Stimulated activated CD4-positive, alpha-beta T cell treated with anti-CD3 and anti-CD28 coated beads, Interleukin-15, amount 100 ng/mL, for 48 hours (primary cell): Measurements from ENCODE around the gene NDOR1.

Experiments used
- DNase-seq, 2 donors: peaks; one replicate each; pipeline ENCODE4 v3.0.0-alpha.2; 2020; ENCODE audit warnings: low read depth in 2 of 2

Gene NDOR1

DNA sequence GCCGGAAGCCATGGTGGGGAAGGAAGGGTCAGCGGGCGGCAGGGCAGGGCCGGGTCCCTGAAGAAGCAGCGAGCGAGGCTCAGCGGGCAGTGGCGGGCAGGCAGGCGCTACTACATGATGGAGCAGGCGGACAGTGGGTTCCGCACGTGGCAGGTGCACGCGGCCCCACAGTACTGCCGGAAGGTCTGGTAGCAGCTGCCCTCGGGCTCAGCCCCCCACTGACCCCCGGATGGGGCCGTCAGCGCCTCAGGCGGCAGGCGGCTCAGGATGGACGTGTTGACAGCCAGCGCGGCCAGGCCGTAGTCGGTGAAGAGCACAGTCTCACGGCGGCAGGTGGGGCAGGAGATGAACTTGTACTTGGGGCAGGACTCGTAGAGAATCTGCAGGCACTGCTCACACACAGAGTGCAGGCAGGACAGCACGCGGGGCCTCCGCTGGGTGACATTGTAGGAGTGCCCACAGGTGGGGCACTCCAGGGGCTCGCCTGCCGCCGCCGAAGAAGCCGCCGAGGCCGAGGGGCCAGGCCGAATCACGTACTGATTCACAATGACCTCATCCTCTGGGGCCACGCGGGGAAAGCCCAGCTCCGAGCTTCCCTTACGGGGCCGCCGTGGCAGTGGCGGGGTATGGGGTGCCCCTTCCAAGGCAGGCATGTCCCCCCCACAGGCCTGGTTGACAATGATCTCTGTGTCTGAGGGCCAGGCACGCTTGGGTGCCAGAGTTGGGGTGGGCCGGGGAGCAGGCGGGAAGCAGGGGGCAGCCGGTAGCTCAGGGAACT is 15.0 kb downstream of the NDOR1 start:
- no peak for DNase-seq

DNA sequence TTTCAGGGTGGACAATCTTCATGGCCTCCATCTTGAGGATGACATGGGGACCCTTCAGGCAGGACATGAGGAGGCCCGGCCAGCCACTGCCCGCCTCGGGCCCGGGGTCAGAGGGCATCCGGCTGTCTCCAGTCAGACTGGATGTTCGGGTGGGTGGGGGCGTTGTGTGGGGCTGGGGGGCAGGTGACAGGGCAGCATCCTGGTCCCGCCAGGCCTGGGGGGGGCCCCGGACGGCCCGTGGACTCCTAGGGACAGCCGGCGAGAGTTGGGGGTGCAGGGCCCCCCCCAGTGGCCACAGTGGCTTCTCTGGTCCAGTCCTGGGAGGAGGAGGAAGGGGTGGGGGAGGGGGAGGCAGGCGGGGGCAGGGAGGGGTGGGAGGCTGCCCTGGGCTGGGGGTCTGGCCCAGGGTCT is 15.6 kb downstream of the NDOR1 start:
- no peak for DNase-seq

DNA sequence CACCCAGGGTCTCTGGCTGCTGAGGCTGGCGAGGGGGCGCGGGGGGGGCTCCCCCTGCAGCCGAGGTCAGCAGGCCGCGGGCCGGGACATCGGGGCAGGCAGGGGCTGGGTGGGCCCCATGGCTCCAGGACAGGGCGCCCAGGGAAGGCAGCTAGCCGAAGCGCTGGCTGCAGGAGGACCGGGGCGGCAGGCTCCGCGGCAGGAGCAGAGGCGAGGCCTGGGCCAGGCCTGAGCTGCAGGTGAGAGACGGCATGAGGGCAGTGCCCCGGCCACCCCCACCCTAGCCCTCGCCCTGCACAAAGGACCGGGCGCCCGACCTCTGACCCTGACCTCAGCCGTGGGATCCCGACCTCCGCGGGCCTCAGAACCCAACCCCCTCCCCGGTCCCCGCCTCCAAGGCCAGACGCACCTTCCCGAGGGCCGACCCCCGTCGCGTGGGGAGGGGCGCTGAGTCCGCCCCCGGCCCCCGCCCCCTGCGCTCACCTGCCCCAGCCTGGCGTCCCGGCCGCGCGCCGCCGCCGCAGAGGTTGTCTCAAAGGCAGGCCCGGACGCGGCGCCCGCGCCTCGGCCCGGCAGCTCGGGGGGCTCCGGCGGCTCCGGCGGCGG is 16.1 kb downstream of the NDOR1 start:
- DNase-seq, result no peak

DNA sequence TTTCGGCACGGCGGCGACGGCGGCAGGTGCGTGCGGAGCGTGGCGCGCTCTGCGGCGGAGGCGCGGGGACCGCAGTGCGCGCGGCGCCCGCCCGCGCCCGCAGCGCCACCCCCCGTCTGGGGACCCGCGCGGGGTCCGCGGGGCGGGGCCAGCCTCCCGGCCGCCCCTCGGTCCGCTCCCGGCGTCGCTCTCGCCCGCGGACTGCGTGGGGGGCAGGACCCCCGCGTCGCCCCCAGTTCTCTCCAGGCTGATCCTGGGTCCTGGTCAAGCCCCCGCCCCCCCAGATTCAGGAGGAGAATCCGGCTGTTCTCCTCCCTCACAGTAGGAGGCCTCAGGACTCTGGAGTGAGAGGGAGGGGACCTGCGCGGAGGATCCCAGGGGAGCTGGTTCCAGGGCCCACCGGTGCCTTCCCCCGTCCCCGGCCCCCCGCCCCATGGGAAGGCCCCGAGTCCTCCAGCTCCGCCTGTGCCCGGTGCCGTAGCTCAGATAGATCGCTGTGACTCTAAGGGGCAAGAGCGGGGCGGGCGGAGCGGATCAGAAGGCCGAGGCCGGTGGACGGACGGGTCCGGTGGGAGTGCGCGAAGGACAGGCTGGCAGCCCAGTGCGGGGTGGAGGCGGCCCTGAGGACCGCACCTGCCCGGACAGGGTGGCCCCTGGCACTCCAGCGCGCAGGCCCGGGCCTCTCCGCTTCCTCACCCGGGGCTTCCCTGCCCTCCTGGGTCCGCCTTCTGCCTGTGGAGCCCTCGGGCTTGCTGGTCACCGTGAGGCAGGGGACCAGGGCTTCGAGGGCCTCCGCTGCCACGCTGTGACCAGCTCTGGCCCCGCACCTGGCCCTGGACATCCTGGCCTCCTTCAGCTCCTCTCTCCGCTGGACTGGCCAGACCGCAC is 16.9 kb downstream of the NDOR1 start, which contains the start of gene RNF208:
TSS of gene RNF208 (minus strand) at position 51 of the 888 bp plus-strand sequence. CDS start 1,028 bp downstream, outside the sequence.
- DNase-seq, result no peak

DNA sequence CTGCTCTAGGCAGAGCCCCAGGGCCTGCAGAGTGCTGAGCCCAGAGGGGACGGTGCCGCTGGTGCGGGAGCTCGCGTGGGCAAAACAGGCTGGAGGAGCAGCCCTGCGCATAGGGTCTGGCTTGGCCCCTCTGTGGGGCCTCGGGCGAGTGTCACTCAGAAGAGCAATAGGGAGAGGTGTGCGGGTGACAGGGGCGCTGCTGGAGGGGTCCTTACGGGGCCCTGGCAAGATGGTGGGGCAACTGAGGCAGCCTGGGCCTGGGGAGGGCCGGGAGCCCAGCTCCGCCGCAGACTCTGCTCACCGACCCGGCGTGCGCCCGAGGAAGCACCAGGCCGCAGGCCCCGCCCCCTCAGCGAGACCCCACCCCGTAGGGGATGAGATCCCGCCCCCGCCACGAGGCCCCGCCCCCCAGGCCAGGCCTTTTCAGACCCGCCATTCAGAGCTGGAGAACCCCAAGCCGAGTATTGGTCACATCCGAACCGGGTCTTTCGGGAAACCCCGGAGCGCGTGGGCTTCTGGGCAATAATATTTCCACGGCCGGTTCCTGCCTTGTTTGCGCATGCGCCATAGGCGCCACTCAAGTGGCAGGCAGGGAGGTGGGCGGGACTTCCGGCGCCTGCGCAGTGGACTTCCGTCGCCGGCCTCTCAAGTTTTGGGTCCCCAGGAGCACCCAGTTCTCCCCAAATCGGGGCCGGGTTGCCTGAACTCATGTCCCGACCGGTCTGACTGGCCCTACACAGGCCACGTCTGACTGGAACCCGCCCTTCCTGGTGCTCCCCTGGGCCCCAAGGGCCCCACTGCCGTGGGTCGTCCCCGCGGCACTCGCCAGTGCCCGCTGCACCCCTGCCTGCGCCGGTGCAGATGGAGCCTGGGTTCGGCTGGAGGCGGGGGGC is 17.8 kb downstream of the NDOR1 start:
- DNase-seq, result peak; percentile 98 to 99

DNA sequence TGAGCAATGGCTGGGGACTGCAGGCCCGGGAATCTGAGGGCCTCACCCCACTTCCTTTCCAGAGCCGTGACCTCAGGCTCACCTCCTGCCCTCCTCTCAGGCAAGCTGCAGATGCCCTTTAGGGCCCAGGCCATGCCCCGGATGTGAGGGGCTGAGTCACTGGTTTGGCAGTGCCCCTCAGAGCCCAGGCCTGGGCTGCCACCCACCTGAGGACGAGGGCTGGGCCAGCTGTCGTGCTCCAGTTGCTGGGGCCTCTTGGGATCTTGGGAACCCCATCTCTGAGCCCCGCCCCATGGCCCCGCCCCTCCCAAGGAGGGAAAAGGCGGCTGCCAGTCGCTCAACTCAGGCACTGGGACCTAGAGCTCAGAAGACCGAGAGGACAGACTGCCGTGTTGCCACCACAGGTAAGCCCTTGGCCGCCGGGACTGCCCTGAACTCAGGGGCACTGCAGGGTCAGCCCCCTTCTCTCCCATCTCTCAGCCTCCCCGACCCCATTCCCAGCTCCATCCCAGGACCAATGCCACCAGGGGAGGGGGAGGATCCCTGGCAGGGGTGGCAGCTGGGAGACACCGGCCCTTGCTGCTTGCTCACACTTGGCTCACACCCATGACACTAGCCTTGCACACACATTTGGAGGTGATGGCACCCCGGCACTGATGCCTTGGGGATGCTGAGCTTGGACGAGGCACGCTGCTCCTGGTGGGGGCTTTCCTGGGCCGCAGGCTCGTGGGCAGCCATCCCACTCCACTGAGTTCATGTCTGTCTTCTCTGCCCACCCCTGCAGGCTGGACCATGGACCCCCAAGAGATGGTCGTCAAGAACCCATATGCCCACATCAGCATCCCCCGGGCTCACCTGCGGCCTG is 19.6 kb downstream of the NDOR1 start, which contains the start of gene CYSRT1:
TSS of gene CYSRT1 (plus strand) at position 345 of the 865 bp plus-strand sequence. CDS start at position 793, 448 bp downstream.
- DNase-seq, result no peak

DNA sequence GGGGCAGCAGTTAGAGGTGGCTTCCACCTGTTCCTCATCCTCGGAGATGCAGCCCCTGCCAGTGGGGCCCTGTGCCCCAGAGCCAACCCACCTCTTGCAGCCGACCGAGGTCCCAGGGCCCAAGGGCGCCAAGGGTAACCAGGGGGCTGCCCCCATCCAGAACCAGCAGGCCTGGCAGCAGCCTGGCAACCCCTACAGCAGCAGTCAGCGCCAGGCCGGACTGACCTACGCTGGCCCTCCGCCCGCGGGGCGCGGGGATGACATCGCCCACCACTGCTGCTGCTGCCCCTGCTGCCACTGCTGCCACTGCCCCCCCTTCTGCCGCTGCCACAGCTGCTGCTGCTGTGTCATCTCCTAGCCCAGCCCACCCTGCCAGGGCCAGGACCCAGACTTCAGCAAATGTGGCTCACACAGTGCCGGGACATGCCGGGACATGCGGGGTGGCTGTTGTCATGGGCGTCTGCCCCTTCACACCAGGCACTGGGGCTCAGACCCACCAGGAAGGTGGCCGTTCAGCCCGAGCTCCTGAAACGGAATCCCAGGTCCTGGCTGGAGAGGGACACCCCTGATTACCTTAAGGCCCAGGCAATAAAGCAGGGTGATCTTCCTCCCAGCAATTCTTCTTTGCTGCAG is 20.3 kb downstream of the NDOR1 start:
- no peak for DNase-seq

DNA sequence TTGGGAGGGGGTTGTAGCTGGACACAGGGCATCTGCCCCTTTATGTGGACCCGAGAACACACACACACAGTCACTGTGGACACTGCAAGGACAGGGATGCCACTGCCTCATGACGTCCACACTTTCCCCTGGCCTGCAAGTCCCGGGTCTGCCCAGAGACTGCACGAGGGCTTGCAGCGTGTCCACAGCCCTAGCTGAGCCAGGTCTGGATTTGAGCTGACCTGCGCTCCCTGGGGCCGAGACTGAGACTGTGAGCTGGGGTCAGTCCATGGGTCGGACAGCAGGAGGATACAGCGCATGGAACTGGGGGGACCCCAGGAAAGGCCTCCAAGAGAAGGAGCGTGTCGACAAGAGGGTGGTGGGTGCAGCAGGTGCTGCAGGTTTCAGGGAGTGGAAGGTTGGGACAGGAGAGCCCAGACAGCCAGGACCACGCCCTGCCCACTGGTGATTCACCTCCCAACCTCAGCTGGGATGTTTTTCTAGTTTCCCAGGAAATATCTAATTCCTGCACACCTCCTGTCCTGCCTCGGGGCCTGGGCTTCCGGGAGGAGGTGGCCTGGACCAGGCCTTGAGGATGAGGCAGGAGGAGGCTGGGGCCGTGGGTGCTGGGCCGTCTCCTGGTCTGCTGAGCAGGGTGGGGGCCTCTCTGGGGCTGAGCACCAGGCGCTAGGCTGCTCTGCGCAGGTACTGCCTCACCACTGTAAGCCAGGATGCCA is 21.0 kb downstream of the NDOR1 start:
- no peak for DNase-seq

DNA sequence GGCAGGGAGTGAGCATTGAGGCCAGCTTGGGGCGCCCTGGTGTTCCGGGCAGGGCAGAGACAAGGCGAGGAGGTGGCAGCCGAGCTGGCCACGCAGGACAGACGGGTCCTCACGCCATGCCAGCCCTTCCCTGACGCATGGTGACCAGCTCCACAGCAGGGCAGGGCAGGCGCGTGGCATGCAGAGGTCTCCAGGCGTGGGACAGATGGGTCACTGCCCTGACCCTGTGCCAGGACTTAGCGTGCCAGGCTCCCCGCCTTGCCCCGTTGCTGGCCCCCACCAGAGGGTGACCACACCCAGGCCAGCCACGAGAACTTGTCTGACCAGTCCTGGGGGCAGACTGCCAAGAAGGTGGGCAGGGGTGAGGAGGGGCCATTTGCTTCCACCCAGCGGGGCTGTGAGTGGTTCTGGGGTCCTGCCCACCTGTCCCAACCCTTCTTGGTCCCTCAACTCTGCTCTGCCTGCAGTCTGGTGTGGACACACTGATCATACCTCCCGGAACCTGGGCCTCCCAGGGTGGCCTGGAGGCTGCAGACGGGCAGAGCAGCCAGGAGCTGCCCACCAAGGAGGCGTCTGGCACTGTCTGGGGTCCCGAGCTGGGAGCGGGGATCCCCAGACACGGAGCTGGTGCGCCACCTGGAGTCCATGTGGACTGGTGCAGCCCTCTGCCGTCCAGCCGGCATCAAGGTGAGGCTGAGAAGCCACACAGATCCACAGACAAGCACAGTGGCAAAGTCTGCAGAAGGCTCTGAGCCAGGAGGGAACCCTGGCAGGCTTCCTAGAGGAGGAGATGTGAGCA is 21.8 kb downstream of the NDOR1 start, which contains the start of gene RNF224:
TSS of gene RNF224 (plus strand) at position 449 of the 799 bp plus-strand sequence. CDS start 834 bp downstream, outside the sequence.
- DNase-seq, result peak; percentile 73 to 77

DNA sequence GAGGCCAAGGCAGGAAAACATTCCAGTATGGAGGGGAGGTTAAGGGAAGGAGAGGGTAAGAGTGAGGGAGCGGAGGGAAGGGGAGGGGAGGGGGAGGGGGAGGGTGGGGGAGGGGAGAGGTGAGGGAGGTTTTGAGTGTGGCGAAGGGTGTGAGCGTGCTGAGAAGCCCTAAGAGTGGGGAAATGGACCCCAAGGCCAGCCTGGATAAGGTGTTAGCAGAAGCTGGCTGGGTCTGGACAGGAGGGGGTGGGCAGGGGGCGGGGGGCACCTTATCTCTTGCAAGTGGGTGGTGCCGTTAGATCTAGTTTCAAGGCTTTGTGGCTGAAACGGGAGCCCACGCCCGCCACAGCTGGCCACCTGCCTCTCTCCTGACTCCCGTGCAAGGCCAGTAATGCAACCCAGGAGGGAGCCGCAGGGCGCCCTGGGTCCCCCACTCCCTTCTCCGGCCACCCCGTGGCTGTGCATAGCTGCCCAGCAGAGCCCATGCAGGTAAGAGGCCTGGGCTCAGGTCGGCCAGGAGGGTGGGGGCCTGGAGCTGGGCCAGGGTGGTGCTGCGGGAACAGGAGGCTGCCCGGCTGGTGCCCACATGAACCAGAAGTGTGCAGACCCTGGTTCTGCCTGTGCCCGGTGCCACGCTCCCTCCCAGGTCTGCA is 22.5 kb downstream of the NDOR1 start:
- no peak for DNase-seq

DNA sequence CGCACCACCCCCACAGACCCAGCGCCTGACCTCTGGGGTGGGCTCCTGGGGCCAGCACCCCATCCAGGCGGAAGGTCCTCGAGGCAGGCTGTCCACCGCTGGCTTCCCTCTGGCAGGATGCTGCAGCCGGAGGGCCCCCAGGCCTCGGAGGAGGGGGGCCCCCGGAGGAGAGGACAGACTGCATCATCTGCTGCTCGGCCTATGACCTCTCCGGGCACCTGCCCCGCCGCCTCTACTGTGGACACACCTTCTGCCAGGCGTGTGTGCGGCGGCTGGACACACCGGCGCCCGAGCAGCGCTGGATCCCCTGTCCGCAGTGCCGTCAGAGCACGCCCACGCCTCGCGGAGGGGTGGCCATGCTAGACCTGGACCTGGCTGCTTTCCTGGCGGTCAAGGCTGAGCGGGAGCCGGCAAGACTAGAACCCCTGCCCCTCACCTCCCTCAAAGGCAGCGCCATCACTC is 23.0 kb downstream of the NDOR1 start:
- no peak for DNase-seq

DNA sequence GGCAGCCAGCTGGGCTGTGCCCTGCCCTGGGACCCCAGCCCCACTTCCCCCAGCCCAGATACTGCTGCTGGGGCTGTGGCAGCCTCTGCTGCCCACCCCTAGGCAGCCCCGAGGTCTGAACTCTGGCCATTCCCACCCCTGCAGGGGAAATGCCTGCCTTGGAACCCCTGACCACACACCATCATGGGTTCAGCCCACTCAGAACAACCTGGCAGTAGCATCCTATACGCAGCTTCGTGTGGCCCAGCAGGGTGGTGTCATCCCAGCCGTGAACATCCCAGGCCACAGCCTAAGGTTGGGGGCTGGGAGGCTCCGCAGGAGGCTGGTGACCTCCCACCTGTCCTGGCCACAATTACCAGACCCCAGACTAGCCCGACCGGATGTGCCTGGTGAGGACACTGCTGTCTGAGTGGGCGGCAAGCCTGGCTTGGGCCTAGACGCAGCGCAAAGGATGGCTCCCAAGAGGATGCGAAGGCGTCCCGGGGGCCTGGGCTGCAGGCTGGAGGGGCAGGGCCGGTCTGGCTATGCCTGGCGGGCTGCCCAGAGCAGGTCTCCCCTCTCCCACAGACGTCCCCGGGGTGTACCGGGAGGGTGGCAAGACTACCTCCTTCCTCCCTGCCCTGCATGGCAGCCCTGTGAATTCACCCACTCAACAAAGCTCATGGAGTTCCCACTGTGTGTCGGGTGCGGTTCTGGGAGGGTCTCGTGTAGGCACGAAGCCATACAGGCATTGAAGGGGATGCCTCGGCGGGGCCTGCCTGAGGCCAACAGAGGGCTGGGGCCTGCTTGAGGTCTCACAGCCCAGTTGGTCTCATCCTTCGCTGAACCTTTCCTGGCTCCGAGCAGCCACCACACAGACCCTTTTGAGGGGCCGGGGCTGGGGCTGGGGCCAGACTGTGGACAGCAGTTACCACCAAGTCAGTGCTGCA is 23.7 kb downstream of the NDOR1 start:
- DNase-seq, result no peak

DNA sequence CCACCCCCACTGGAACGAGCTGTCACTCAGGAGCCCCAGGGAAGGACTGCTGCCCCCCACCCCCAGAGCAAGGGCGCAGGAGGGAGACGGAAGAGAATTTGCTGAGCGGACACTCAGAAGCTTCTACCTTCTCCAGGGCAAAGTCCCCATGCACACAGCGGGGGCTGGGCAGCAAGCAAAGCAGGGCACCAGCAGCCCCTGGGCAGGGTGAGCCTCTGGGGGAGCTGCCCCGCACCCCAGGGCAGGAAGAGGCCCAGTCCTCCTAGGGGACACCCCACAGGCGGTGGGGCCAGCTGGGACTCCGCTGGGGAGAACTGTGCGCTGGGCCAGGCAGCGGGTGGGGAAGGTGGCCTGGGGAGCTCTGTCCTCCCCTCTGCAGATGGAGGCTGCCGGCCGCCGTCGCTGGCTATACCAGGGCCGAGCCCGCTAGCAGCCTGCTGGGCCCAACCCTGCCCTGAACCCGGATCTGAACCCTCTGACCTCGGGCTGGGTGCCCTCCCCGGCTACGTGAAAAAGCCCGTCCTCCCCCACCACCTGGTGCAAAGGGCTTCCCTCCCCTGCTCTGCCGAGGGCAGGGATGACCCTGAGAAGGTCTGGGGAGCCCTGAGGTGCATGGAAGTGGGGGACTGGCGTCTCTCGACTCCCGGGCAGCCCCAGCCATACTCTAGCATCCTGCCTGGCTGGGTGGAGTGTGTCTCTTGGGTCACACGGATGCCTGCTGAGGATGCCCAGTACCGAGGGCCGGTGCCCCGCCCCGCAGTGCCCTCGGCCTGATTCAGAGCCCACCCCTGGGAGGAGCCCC is 24.6 kb downstream of the NDOR1 start:
- no peak for DNase-seq

DNA sequence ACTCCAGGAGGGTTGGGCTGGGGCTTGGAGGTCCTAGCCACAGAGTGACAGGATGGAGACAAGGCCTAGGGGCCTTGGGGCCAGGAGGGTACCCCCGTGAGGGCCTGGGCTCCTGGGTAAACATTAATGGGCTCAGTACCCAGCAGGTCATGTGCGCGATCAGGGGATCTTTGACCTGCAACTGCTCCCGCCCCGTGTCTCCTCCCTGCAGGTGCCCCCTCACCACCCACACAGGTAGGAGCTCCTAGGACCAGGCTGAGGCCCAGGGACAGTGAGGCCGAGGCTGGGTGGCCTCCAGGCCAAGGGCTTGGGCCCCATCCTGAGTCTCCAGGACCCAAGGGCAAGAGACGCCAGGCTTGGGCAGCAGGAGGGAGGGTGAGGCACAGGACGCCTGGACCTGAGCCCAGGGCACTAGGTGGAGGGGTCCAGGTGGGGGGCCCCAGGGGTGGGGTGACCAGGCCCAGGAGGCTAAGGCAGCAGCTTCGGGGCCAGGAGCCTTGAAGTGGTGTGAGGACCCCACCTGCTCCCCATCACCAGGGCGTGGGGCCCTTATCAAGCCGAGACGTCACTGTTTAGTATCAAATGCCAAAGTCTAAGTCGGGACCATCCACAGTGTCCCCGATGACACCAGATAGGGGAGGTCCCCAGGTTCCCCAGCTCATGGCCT is 25.3 kb downstream of the NDOR1 start, which contains the start of gene SLC34A3:
TSS of gene SLC34A3 (plus strand) at position 197 of the 667 bp plus-strand sequence. CDS start 802 bp downstream, outside the sequence.
- no peak for DNase-seq
